NAMALWA (cell line): ENCODE data around the gene HOXA5.

Experiments
- DNase-seq: peaks from one replicate; pipeline ENCODE4 v3.0.0-alpha.2; 2015; ENCODE audit warnings: low spot score

Gene HOXA5

DNA sequence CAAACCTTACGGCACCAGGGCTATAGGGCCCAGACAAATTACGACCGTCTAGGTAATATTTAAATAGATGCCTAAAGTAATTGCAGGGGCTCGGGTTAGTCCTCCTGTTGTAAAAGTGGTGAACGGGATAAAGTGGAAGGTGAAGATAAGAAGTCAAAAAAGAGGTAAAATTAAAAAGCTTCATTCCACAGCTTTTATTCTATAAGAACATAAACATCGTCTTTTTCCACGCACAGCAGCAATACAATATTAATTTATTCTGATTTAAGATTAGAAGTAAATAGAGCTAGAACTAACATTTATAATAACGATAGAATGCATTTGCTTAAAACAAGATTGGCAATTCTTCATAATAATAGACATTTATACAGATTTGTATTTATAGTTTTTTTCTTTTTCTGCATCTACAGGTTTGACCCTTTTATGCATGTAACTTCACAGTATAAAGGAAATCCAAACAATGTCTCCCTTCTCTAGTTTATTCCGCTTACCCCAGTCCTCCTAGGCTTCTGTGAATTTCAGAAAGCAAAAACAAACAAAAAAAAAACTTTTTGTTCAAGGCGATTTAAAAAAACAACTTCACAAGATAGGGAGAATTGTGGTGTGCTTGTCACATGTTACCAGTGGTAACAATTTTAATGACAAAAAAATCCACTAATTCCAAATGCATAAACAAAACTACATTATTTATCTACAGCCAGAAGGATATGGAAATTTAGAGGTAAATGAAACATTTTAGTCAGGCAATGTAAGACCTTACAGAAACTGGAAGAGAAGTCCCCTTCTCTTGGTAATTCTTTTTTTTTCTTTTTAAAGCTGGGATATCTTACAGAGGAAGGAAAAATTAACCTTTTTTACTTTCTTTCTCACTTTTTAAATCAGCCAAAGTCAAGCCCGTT lies 27.2 kb upstream of the HOXA5 start:
- DNase-seq: no peak

GRCh38 chr7:27169658-27170425 lies 26.4 kb upstream of the HOXA5 start:
- DNase-seq: no peak

DNA sequence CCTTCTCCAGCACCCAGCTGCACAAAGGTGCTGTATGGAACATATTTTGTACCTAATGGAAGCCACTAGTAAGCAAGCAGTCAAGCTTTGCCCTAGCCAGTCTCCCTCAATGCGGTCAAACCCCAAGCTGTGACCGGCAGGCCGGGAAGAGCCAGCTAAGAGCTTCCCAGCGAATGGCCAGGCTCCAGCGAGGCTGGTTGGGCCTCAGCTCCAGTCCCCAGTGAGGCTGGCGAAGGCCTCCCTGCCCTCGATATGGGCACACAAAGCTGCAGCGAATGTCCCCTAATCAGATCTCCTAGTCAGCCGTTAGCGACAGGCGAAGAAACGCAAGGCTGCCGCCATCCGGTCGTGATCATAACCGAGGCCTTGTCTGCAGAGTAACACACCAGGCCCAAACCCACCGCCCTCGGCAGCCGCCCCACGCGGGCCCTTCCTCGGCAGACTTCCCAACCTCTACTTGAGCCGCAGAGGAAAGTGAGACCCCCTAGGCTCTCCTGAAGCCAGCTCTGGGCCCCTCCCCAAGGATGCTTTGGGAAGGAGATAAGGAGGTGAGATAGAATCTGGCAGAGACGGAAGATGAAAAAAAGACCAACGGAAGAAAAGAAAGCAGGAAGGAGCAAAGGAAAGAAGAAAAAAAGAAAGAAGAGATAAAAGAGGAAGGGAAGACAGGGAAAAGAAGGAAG lies 24.9 kb upstream of the HOXA5 start:
- no peak for DNase-seq

DNA sequence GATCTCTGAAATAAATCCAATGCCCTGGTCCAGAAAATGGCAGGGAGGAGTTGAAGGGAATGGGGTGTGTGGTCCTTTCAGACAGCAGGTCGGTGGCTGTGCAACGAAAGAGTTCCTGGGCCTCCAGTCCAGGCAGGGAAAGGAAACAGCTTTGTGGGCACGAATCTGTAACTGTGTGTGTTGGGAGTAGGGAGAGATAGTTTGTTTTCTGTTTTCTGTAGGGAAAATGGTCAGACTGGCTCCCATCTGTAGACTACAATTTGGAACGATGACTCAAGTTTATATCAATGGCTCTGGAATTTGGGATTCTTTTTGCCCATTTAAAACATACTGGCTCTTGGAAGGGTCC lies 24.4 kb upstream of the HOXA5 start:
- DNase-seq: no peak

DNA sequence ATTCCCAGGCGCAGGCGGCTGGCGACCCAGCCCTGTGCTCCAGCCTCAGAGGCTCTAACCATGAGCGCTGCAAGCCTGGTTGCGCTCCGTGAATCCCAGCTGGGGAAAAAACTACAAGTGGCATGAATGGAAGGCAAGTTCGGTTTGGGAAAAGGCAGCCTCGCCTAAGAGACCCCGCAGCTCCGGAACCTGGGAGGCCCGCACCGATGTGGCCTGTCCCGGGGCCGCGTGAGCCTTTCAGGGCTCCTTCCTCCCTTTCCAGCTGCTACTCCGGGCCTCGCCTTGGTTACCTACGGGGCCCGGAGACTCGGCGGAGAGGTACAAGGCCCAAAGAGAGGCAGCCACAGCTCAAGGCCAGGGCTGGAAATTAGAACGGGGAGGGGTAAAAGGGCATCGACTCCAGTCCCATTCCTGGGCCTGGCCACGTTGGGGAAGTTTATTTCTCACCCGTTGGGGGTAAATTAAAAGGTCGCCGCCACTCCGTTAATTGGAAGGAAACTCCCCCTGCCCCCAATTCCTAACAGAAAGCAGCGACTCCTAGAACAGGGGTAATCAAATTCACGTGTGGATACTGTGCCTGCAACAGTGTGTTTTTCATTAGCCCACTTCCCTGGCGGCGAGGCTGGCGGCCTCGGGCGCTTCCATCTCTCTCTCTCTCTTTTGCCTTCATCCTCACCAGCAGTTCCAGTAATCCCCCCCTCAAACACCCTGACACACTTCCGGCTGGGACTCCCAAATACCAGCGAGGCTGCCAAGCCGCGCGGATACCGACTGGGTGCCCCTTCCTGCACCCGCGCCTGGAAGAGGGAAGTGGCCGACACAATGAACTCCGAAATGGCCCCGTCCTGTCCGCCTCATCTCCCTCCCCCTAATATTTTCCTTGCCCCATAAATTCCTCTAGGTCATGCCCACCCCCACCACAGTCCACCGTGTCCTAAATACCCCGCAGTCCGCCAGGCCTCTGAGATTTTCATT lies 23.3 kb upstream of the HOXA5 start:
- DNase-seq: no peak

DNA sequence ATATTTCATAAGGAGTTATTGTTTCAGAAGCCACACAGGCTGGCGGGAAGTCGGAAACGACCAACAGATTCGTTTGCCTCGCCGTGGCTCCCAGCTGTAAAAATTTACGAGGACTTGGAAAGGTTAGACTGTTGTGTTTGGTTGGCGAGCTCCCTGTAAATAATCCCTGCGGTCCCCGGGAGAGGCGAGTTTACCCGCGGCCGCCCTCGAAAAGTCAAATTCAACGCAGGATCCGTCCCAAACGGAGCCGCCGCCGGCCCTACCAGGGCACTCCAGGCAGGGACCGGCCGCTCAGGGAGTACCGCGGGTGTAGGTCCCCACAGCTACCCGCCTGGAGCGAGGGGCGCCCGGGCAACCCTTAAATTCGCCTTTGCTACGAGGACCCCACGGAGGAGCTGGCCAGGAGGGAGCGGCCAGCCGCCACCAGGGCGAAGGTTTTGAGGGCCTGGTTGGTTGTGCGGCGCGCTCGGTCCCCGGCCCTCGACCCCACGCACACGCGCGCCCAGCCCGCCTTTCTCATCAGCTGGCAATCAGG lies 22.6 kb upstream of the HOXA5 start:
- DNase-seq: no peak

- DNase-seq: no peak
These were observed 21.9 kb upstream of the HOXA5 start, which contains the start of gene HOXA9 for GRCh38 chr7:27165089-27165995. TSS of gene HOXA9 (minus strand) at chr7:27165537. CDS start at chr7:27165457, 80 bp downstream.

DNA sequence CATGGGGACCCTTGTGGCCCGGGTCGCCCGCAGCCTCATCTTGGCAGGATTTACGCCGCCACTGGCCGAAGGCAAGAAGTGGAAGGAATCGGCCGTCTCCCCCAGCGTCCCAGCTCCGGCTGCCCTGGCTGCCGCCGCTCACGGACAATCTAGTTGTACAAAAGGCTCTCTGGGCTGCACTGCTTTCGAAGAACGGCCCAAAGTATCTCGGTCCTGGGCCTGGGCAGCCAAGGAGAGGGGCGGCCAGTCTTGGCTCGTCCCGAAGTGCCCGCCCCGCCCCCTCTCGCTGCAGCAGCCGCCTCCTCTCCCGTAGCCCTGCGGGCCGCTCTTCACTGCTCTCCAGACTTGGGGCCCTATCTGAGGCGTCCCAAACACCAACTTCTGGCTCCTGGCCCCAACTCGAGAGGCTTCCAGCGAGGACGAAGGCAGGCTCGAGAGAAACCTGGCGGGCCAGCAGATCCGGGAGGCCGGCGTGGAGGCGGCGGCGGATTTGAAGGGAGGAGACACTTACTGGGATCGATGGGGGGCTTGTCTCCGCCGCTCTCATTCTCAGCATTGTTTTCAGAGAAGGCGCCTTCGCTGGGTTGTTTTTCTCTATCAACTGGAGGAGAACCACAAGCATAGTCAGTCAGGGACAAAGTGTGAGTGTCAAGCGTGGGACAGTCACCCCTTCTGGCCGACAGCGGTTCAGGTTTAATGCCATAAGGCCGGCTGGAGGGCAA lies 21.0 kb upstream of the HOXA5 start:
- no peak for DNase-seq

DNA sequence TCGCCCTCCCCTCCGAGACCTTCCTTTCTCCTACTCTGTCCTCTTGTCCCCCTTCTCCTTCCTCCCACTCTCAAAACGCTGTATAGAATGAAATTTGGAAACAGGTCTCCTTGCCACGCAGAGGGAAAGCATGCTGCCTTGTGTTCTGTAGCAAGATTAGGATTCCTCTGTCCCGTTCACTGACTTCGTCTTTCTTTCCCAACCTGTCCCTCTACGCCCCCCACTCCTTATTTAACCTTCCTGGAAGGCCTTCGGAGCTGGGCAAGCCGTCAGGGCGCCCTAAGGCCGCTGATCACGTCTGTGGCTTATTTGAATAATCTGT lies 20.5 kb upstream of the HOXA5 start:
- no peak for DNase-seq

DNA sequence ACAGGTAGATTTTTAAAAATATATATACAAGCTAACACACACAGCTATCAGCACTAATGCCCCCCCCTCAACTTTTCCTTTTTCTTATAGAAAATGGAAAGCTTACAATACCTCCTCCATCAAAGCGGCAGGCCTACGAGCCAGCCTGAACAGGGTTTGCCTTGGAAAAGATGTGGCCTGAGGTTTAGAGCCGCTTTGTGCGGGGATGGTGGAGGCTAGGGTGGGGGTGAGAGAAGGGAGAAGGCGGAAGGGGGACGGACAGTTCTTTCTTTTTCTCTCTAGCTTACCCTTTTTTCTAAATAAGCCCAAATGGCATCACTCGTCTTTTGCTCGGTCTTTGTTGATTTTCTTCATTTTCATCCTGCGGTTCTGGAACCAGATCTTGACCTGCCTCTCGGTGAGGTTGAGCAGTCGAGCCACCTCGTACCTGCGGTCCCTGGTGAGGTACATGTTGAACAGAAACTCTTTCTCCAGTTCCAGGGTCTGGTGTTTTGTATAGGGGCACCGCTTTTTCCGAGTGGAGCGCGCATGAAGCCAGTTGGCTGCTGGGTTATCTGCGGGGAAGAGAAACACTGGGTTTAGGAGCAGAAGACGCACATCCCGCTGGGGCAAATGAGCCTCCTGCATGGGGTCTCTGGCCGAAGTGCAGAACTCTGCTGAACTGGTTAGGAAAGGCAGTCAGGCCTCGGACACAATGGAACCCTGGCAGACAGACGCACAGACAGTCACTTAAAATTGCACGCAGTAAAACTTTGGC lies 20.0 kb upstream of the HOXA5 start:
- DNase-seq: no peak

DNA sequence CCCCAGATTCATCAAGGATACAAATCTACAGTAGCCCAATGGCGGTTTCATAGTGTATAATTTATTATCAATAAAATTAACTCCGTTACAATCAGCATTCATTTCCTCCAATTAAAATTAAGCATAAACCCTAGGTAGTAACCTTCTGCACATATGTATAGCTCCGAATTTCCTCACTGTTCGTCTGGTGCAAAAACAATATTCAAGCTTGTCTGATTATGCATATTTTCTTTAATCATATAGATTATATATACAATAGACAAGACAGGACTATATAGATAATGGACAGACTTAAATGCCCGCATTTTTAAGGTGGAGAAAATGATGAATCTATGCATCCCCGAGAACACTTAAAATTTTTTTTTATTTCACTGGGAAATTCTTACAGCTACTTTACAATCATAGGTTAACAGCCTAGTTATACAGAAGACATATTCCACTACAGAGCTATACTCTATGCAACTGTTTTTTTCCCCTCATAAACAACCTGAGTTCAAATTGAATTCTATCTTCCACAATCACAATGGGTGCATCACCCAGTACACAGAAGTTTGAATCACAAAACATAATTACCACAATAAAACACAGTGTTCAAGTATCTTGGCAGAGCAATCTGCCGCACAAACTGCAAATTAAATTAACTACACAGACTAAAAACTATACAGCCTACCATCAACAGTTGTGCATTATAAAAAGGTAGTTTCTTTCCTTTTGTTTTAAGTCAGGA lies 19.2 kb upstream of the HOXA5 start:
- no peak for DNase-seq

DNA sequence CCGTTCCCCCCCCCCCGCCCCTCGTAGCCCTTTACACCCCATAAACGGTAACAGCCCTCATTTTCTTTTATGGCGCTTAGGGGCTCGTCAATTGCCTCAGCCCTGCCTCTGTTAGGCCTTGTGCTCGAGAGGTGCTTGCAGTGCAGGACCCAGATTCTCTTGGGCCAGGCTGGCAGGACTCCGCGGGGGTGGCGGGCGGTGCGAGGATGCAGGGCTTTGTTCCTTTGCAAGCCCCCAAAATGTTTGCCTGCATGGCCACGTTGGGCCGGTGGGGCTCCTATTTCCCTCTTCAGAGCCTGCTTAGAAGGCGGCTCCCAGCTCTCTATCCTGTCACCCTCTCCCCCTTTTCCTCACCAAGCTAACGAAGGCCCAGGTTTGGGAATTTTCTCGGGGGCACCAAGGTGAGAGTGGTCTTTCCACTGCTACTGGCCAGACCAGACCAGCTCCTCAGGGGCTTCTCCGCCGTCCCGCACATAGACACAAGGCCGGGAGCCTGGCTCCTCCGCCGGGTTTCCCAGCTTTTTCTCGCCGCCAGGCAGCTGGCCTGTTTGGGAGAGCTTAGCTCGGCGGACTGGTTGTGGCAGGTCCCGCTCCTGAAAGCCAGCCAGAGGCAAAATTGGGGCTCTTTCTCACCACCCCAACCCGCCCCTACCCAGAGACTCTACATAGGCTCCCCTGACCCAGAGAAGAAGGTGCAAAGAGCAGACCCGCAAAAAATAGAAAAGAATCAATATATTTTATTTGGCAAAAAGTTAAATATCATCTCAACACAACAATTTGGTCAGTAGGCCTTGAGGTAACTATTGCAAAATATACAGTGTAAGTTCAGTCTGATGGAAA lies 18.5 kb upstream of the HOXA5 start:
- no peak for DNase-seq

DNA sequence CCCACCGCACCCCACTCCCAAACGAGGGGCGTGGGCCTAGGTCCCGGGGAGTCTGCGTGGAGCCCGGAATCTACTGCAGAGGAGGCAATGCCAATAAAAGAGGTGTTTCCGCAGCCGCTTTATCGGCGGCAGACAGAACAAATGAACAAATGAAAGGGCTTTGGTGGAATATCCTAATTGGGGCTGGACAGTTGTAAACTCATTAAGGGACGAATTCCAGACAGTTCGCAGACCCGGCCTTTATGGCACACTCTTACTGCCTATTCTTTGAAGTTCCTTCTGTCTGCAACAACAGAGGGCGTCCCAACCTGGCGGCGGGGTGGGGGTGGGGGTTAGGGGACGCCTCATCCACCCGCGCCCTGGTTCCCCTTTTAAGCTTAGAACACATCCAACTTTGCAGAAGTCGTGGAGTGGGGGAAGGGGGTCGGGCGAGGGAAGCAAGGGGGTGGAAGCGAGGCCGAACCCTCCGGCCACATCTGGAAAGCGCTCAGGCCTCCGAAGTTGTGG lies 17.8 kb upstream of the HOXA5 start:
- DNase-seq: no peak

DNA sequence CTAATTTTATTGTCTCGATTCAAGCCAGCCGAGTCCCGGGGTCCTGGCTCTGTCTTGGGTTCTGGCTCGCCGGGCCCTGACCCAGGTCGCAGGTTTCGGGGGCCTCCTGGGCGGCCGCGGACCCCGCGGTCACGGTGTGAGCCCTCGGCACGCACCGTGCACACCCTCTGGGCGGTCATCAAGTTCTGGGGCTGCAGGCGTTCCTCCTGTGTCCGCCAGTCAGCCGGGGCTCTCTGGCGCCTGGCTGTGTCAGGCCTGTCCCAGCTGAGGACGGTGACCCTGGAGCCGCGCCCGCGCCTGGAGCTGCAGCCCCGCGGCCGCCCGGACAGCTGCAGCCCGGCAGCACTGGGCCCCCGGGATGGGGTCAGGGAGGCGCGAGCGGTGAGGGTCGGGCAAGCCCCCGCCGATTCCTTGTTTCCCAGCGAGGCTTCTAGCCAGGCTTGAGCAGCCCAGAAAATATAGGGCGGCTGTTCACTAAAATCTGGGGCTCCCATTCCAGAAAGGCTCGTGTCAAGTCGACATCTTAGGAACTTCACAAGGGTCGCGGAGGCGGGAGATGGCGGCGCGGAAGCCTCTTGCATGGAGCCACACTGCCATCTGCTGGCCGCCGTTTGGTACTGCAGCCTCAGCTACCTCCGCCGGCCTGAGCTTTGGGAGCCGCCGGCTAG lies 17.2 kb upstream of the HOXA5 start:
- DNase-seq: peak; percentile 91

- no peak for DNase-seq
These were observed 16.7 kb upstream of the HOXA5 start for GRCh38 chr7:27160145-27160545.
